K562 (cell line): ENCODE measurements around the gene RNF13. TPM values are rescaled to one million over a fixed set of nuclear protein-coding genes. Genes with fewer than 3 reads are reported as not detected.

Source experiments
- ATAC-seq: fragments of 200-7000 bp; cut with Tn5 transposase; 3 replicates; pipeline ENCODE4 v1.9.1; 2020; ENCODE audit warnings: moderate library complexity
- BruUV-seq: library from RNA; stranded (reverse); fragments of 400-500 nt; replicated peaks from 2 replicates; lab custom pipeline; 2021; lab: Mats Ljungman, UMichigan
- CTCF ChIA-PET: fragments of 300-600 bp; formaldehyde crosslinking; extraction: SDS; loops from one replicate; lab custom pipeline; 2021; ENCODE audit warnings: low intra/inter-chr PET ratio; lab: Yijun Ruan, JAX
- POLR2A ChIA-PET: fragments of 300-600, 350-650 bp; sonication (Branson Sonifier 250); formaldehyde crosslinking; extraction: SDS; loops from one replicate; lab custom pipeline; 2021; ENCODE audit warnings: antibody characterized with exemption, inconsistent platforms; lab: Yijun Ruan, JAX
- DNase-seq, 4 experiments: peaks; one replicate each; pipeline versions ENCODE4 v3.0.0 to v3.0.0-alpha.2; 2011 to 2018; ENCODE audit warnings: low spot score in 3 of 4, mixed read lengths in 3 of 4; ENCODE audit errors: extremely low read depth in 1 of 4
- FAIRE-seq: peaks from 2 replicates; lab custom pipeline; 2011; peaks lifted over from hg19 to GRCh38; lab: Jason Lieb, UNC
- H2AFZ ChIP-seq: 2 replicates; pipeline ENCODE4 v1.6.0; 2011; ENCODE audit warnings: low read depth, low read length, control low read depth, inconsistent platforms
- H3K27ac ChIP-seq: fragments of 200-600 bp; 3 replicates; pipeline ENCODE4 v1.8.0; 2011; ENCODE audit warnings: low read depth, mild to moderate bottlenecking, control low read depth, inconsistent platforms, low read length, moderate library complexity, mixed read lengths; ENCODE audit errors: extremely low read depth
- H3K27me3 ChIP-seq, 2 experiments: fragments of 300-600 bp in 1 of 2; 2 replicates in 1 of 2; 3 replicates in 1 of 2; pipeline versions ENCODE4 v1.6.0 to v1.8.0; 2011; ENCODE audit warnings: inconsistent platforms in 2 of 2, low read length in 2 of 2, mild to moderate bottlenecking in 1 of 2, mixed read lengths in 1 of 2, moderate library complexity in 1 of 2; ENCODE audit not compliant: control insufficient read depth in 2 of 2, insufficient read depth in 2 of 2
- H3K36me3 ChIP-seq: fragments of 300-600 bp; 3 replicates; pipeline ENCODE4 v1.8.0; 2011; ENCODE audit warnings: mild to moderate bottlenecking, low read length, inconsistent platforms; ENCODE audit not compliant: control insufficient read depth, insufficient read depth
- H3K4me1 ChIP-seq, 2 experiments: fragments of 200-600 bp in 1 of 2; replicated peaks in 1 of 2; 2 replicates in 1 of 2; 3 replicates in 1 of 2; pipeline versions ENCODE4 v1.5.1 to v1.8.0; 2011; ENCODE audit warnings: inconsistent platforms in 2 of 2, low read length in 2 of 2, mild to moderate bottlenecking in 1 of 2, mixed read lengths in 1 of 2, moderate library complexity in 1 of 2; ENCODE audit not compliant: control insufficient read depth in 2 of 2, insufficient read depth in 2 of 2
- H3K4me2 ChIP-seq: 2 replicates; pipeline ENCODE4 v1.6.1; 2011; ENCODE audit warnings: low read length, control low read depth, inconsistent platforms, mixed read lengths; ENCODE audit not compliant: insufficient read depth
- H3K4me3 ChIP-seq: fragments of 200-600 bp; sonication (generic), shearing (Covaris generic); 2 replicates; pipeline ENCODE4 v1.5.1; 2016; ENCODE audit warnings: control low read depth, inconsistent platforms
- H3K79me2 ChIP-seq: fragments of 200-600 bp; 3 replicates; pipeline ENCODE4 v1.8.0; 2011; ENCODE audit warnings: low read length, inconsistent platforms; ENCODE audit not compliant: control insufficient read depth, insufficient read depth
- H3K9ac ChIP-seq, 2 experiments: 2 replicates each; pipeline versions ENCODE4 v1.6.0 to v1.6.1; 2011; ENCODE audit warnings: low read depth in 2 of 2, low read length in 2 of 2, control low read depth in 1 of 2, inconsistent platforms in 1 of 2, mild to moderate bottlenecking in 1 of 2, mixed read lengths in 1 of 2; ENCODE audit not compliant: insufficient read depth in 1 of 2
- H3K9me1 ChIP-seq: one replicate; pipeline ENCODE4 v1.6.0; 2011; ENCODE audit warnings: inconsistent platforms, mild to moderate bottlenecking, low read length, moderate library complexity; ENCODE audit not compliant: control insufficient read depth, insufficient read depth
- H3K9me3 ChIP-seq: replicated peaks from 2 replicates; pipeline ENCODE4 v1.5.1; 2011; ENCODE audit warnings: low read depth, low read length, inconsistent platforms; ENCODE audit not compliant: control insufficient read depth, insufficient read depth
- H4K20me1 ChIP-seq: replicated peaks from 2 replicates; pipeline ENCODE4 v1.6.1; 2011; ENCODE audit warnings: low read length, inconsistent platforms, mixed read lengths; ENCODE audit not compliant: control insufficient read depth, insufficient read depth
- CBX1 ChIP-seq: sonication (generic); IDR thresholded peaks from 2 replicates; pipeline ENCODE4 v1.6.1; 2016; ENCODE audit warnings: antibody characterized with exemption, low read depth, mild to moderate bottlenecking
- CBX3 ChIP-seq, 2 experiments: IDR thresholded peaks; 1 replicate in 1 of 2; 2 replicates in 1 of 2; pipeline ENCODE4 v1.6.1; 2012; ENCODE audit warnings: inconsistent platforms in 2 of 2, low read length in 2 of 2, borderline replicate concordance in 1 of 2, control low read depth in 1 of 2
- ELF2 ChIP-seq: fragments of 250-450 bp; sonication (Bioruptor Pico); IDR thresholded peaks from 2 replicates; pipeline ENCODE4 v1.5.0; 2021; ENCODE audit warnings: mild to moderate bottlenecking
- FOXM1 ChIP-seq, 2 experiments: fragments of 450-650 bp in 1 of 2; sonication (generic) in 1 of 2; formaldehyde crosslinking in 1 of 2; IDR thresholded peaks; 2 replicates each; pipeline versions ENCODE4 v1.6.1 to v1.9.0; 2017 to 2022; ENCODE audit warnings: low read depth in 2 of 2, mild to moderate bottlenecking in 2 of 2, missing genetic modification reagents in 1 of 2, moderate library complexity in 1 of 2
- FUS ChIP-seq: fragments of 200-400 bp; formaldehyde crosslinking; optimal IDR thresholded peaks from 2 replicates; pipeline ENCODE3; 2017; ENCODE audit warnings: low read depth, low read length
- HDAC6 ChIP-seq: IDR thresholded peaks from 2 replicates; pipeline ENCODE4 v1.6.1; 2012; ENCODE audit warnings: low read depth, mild to moderate bottlenecking, control low read depth, inconsistent platforms, low read length, moderate library complexity
- LCOR ChIP-seq: sonication (generic); formaldehyde crosslinking; IDR thresholded peaks from 2 replicates; pipeline ENCODE4 v1.8.0; 2022; ENCODE audit warnings: mild to moderate bottlenecking, missing genetic modification reagents
- NR2C2 ChIP-seq, 2 experiments: fragments of 200-800 bp in 1 of 2; sonication (Bioruptor generic) in 1 of 2; sonication (generic) in 1 of 2; formaldehyde crosslinking in 1 of 2; IDR thresholded peaks; 2 replicates each; pipeline versions ENCODE4 v1.6.1 to v1.8.0; 2016 to 2022; ENCODE audit warnings: mild to moderate bottlenecking in 1 of 2, missing compliant biosample characterization in 1 of 2, missing genetic modification characterization in 1 of 2, missing genetic modification reagents in 1 of 2
- RBBP5 ChIP-seq: fragments of 200-600 bp; sonication (generic); IDR thresholded peaks from 2 replicates; pipeline ENCODE4 v1.6.1; 2012; ENCODE audit warnings: borderline replicate concordance, mild to moderate bottlenecking, low read length, control low read depth, inconsistent platforms; ENCODE audit not compliant: insufficient read depth, poor library complexity, severe bottlenecking
- RBM17 ChIP-seq: fragments of 200-400 bp; formaldehyde crosslinking; IDR thresholded peaks from 2 replicates; pipeline ENCODE4 v1.6.1; 2017; ENCODE audit warnings: low read depth, mild to moderate bottlenecking, low read length, borderline replicate concordance
- RNF2 ChIP-seq: sonication (generic); IDR thresholded peaks from 2 replicates; pipeline ENCODE4 v1.6.1; 2016
- TAL1 ChIP-seq: fragments of 450-650 bp; IDR thresholded peaks from 2 replicates; pipeline ENCODE4 v1.6.1; 2016; ENCODE audit warnings: mild to moderate bottlenecking
- ZKSCAN1 ChIP-seq: fragments of 150-350 bp; IDR thresholded peaks from 2 replicates; pipeline ENCODE4 v1.6.1; 2016; ENCODE audit warnings: low read depth, low read length
- ZNF445 ChIP-seq: fragments of 250-450 bp; sonication (Bioruptor Pico); IDR thresholded peaks from 2 replicates; pipeline ENCODE4 v1.4.0; 2020; ENCODE audit warnings: low read depth, mild to moderate bottlenecking, moderate library complexity
- ZNF699 ChIP-seq: fragments of 250-450 bp; sonication (Bioruptor Pico); IDR thresholded peaks from 2 replicates; pipeline ENCODE4 v1.8.0; 2021; ENCODE audit warnings: mild to moderate bottlenecking, moderate library complexity; ENCODE audit not compliant: insufficient replicate concordance
- WGBS: fragments of 100-300 bp; shearing (Covaris generic); methylation state at CpG from one replicate; pipeline ENCODE4 v1.1.6; 2016; ENCODE audit warnings: low coverage, mixed read lengths; ENCODE audit not compliant: insufficient coverage; ENCODE audit errors: missing lambda C conversion rate; 5-methylcytosine and 5-hydroxymethylcytosine counted together
- in situ Hi-C: fragments of 300-500 bp; cut with MboI; formaldehyde crosslinking; loops from 4 replicates; pipeline ENCODE4 v1.15.0; 2018; ENCODE audit warnings: inconsistent platforms, mixed read lengths
- intact Hi-C: fragments of 100-400 bp; cut with micrococcal nuclease; formaldehyde crosslinking; loops from 2 replicates; pipeline ENCODE4 v1.14.2; 2022
- polyA plus RNA-seq, 8 experiments: library from polyadenylated mRNA; depleted of rRNA in 4 of 8; stranded (reverse) in 5 of 8; unstranded in 3 of 8; fragments of >200 nt; fragmentation: Nextera tagmentation in 2 of 8; fragmentation: Illumina TruSeq in 1 of 8; extraction: Ambion mirVana in 2 of 8; extraction: Trizol in 1 of 8; gene quantifications; 2 replicates each; pipeline versions ENCODE4 v1.2.1 to v1.2.3, GENCODE V29; 2011 to 2014; ENCODE audit warnings: inconsistent platforms in 1 of 8, missing spikeins in 1 of 8
- total RNA-seq, 7 experiments: library from RNA; depleted of rRNA in 6 of 7; stranded (reverse); fragments of >200 nt in 6 of 7; fragmentation: Illumina TruSeq in 2 of 7; extraction: Trizol in 2 of 7; gene quantifications; 2 replicates each; pipeline versions ENCODE4 v1.2.1 to v1.2.3, GENCODE V29; 2011 to 2021; ENCODE audit warnings: low replicate concordance in 1 of 7
- TF ChIP-seq, protein P1 (sequence below): sonication (generic); formaldehyde crosslinking; IDR thresholded peaks from 2 replicates; pipeline ENCODE4 v1.8.1; 2022; ENCODE audit warnings: missing genetic modification reagents
- TF ChIP-seq, protein P2 (sequence below): sonication (generic); formaldehyde crosslinking; IDR thresholded peaks from 2 replicates; pipeline ENCODE4 v1.5.0; 2020; ENCODE audit warnings: missing genetic modification reagents
- TF ChIP-seq, protein P3 (sequence below): sonication (generic); formaldehyde crosslinking; IDR thresholded peaks from 2 replicates; pipeline ENCODE4 v1.8.1; 2023; ENCODE audit warnings: mild to moderate bottlenecking, missing genetic modification reagents

The RNF13 gene
- total and polyA plus RNA-seq, 9 of the 15 experiments (the other 6 are each of a cell fraction or from before 2014, with no cell fraction given), result 12.7 to 35.8 (median 18.9) TPM

DNA sequence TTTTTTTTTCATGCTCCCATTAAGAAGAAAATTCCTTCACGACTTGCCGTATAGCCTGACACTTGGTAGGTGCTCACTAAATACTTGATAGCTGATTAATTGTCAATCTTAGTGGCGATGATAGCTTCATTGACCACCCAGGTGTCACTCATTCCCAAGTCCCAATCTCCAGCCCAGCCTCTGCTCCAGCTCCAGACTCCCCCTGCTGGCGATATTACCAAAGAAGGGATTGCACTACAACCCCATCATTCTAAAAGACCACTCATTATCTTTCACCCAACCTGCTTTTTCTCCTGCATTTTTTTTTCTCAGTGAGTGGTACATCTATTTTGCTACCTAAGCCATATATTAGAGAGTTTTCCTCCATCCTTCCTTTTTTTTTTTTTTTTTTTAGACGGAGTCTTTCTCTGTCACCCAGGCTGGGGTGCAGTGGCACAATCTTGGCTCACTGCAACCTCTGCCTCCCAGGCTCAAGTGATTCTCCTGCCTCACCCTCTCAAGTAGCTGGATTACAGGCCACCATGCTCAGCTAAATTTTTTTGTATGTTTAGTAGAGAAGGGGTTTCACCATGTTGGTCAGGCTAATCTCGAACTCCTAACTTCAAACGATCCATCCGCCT lies 41.3 kb upstream of the RNF13 start (continued):
- no peak for TF ChIP-seq TAL1

DNA sequence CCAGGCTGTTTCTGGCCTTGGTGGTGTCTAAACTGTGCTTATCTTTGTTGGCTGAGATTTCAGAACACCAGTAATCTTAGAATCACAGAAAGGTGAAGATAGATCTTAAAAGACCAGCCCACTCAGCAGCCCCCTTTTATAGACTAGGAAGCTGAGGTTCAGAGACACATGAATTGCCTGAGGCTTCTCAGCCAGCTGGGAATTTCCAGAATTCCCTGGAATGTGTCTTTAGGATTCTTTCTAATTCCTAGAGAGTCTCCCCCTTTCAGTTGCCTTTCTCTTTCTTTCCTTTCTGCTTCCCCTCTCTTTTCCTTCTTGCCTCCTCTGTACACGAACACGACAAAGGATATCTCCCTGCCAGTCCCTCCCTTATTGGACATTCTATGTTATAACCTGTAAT lies 40.2 kb upstream of the RNF13 start:
- DNase-seq, result no peak
- ATAC-seq, result no peak
- Histone ChIP-seq H3K9me3 (no peaks in the 10 kb centered on the region), H3K4me1 (no peaks in the 10 kb centered on the region), H4K20me1 (no peaks in the 10 kb centered on the region), H3K27ac (no peak overlapping the region), H3K27me3 (peaks cover 5 to 16% of the 10 kb centered on the region in 2 experiments; a peak in 4 of 5 replicates), H3K9ac (no peak overlapping the region), H3K4me2 (no peak overlapping the region), H3K79me2 (no peaks in the 10 kb centered on the region), H3K36me3 (no peaks in the 10 kb centered on the region), H2AFZ (no peak overlapping the region), H3K4me3 (no peak overlapping the region), H3K9me1 (no peaks in the 10 kb centered on the region)
- no TSS peak for BruUV-seq
- intact Hi-C loops, result no loop called here
- FAIRE-seq, result no peak
- ChIA-PET CTCF (interaction anchor here (0.5 kb wide), 1 partner anchor 202 kb away, joined by 4 read pairs; no protein-coding TSS in a partner anchor), POLR2A (no interaction called here)
- 14% methylated on average over 2 of the region's 2 CpGs for WGBS
- in situ Hi-C loops, result no loop called here
- TF ChIP-seq RBM17 (no peak), ZNF699 (no peak), FUS (no peak), ZNF445 (CRISPR knock-in tag) (no peak), CBX1 (no peak), RBBP5 (no peak), FOXM1 (IDR thresholded peaks at IDR 0.05; ENCODE audit: low read depth) (no peak), FOXM1 (CRISPR knock-in tag; IDR thresholded peaks at IDR 0.05; ENCODE audit: low read depth) (no peak), HDAC6 (no peak), LCOR (CRISPR knock-in tag) (no peak), ZKSCAN1 (no peak), ELF2 (CRISPR knock-in tag) (no peak), RNF2 (no peak), CBX3 (IDR thresholded peaks at IDR 0.05; ENCODE audit: borderline replicate concordance in 1 of 2, low read length in 2 of 2) (no peak), NR2C2 (CRISPR knock-in tag; IDR thresholded peaks at IDR 0.05) (no peak), NR2C2 (tag; IDR thresholded peaks at IDR 0.05) (no peak)
- TF ChIP-seq, protein P1, sequence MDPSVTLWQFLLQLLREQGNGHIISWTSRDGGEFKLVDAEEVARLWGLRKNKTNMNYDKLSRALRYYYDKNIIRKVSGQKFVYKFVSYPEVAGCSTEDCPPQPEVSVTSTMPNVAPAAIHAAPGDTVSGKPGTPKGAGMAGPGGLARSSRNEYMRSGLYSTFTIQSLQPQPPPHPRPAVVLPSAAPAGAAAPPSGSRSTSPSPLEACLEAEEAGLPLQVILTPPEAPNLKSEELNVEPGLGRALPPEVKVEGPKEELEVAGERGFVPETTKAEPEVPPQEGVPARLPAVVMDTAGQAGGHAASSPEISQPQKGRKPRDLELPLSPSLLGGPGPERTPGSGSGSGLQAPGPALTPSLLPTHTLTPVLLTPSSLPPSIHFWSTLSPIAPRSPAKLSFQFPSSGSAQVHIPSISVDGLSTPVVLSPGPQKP (CRISPR knock-in tag), result no peak
- TF ChIP-seq, protein P2, sequence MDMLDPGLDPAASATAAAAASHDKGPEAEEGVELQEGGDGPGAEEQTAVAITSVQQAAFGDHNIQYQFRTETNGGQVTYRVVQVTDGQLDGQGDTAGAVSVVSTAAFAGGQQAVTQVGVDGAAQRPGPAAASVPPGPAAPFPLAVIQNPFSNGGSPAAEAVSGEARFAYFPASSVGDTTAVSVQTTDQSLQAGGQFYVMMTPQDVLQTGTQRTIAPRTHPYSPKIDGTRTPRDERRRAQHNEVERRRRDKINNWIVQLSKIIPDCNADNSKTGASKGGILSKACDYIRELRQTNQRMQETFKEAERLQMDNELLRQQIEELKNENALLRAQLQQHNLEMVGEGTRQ, result no peak
- TF ChIP-seq, protein P3, sequence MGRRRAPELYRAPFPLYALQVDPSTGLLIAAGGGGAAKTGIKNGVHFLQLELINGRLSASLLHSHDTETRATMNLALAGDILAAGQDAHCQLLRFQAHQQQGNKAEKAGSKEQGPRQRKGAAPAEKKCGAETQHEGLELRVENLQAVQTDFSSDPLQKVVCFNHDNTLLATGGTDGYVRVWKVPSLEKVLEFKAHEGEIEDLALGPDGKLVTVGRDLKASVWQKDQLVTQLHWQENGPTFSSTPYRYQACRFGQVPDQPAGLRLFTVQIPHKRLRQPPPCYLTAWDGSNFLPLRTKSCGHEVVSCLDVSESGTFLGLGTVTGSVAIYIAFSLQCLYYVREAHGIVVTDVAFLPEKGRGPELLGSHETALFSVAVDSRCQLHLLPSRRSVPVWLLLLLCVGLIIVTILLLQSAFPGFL (CRISPR knock-in tag), result no peak
